ENCODE results near the gene STT3A. TPM values are rescaled to one million over a fixed set of nuclear protein-coding genes. Genes with fewer than 3 reads are reported as not detected.

Gene STT3A
- total RNA-seq, 1 donor from 2014 or later: 232 TPM

GRCh38 chr11:125551835-125552342, 40.8 kb upstream of the STT3A start:
- no peaks in the 10 kb centered on the region for H3K4me1 Mint-ChIP-seq (ENCODE audit: low read depth, unreplicated experiment)
- no peak for TF ChIP-seq EZH2 (IDR thresholded peaks at IDR 0.05; ENCODE audit: insufficient read depth, low read length)
- no peak for TF ChIP-seq CTCF (IDR thresholded peaks at IDR 0.05; ENCODE audit: insufficient read depth, low read depth, low read length)
- H3K9ac ChIP-seq (ENCODE audit: low read length): no peak overlapping the region
- H3K9me3 ChIP-seq (ENCODE audit: insufficient read depth, low read depth, low read length): peaks cover 11% of the 10 kb centered on the region
- DNase-seq (ENCODE audit: low read depth) (no peak), FAIRE-seq (no peak)
- H2AFZ ChIP-seq (ENCODE audit: low read depth, low read length): no peak overlapping the region
- H4K20me1 ChIP-seq (ENCODE audit: insufficient read depth, low read length): no peaks in the 10 kb centered on the region
- no peak overlapping the region for H3K4me3 ChIP-seq (ENCODE audit: insufficient read depth, low read depth, low read length)
- H3K79me2 ChIP-seq (ENCODE audit: insufficient read depth, low read length): no peaks in the 10 kb centered on the region
- H3K27ac Mint-ChIP-seq (ENCODE audit: unreplicated experiment): no peak overlapping the region
- no peaks in the 10 kb centered on the region for H3K4me1 ChIP-seq (ENCODE audit: insufficient read depth, low read length)
- no peak overlapping the region for H3K4me3 Mint-ChIP-seq (ENCODE audit: unreplicated experiment)
- H3K27me3 ChIP-seq (ENCODE audit: insufficient read depth, low read length): no peaks in the 10 kb centered on the region
- H3K4me2 ChIP-seq (ENCODE audit: low read length): no peak overlapping the region
- peaks cover 22% of the 10 kb centered on the region for H3K9me3 Mint-ChIP-seq (ENCODE audit: unreplicated experiment)
- no peaks in the 10 kb centered on the region for H3K27me3 Mint-ChIP-seq (ENCODE audit: low read depth, unreplicated experiment)
- no peak overlapping the region for H3K27ac ChIP-seq (ENCODE audit: low read depth, low read length)
- no peaks in the 10 kb centered on the region for H3K36me3 ChIP-seq (ENCODE audit: insufficient read depth, low read length)
- H3K36me3 Mint-ChIP-seq (ENCODE audit: low read depth, unreplicated experiment): no peaks in the 10 kb centered on the region

GRCh38 chr11:125552927-125553326, 39.7 kb upstream of the STT3A start:
- TF ChIP-seq EZH2 (IDR thresholded peaks at IDR 0.05; ENCODE audit: insufficient read depth, low read length): no peak
- no peak for TF ChIP-seq CTCF (IDR thresholded peaks at IDR 0.05; ENCODE audit: insufficient read depth, low read depth, low read length)
- Histone ChIP-seq H3K27me3 (ENCODE audit: insufficient read depth, low read length) (no peaks in the 10 kb centered on the region), H2AFZ (ENCODE audit: low read depth, low read length) (no peak overlapping the region), H3K4me2 (ENCODE audit: low read length) (no peak overlapping the region), H3K36me3 (ENCODE audit: insufficient read depth, low read length) (no peaks in the 10 kb centered on the region), H3K27ac (ENCODE audit: low read depth, low read length) (no peak overlapping the region), H3K4me3 (ENCODE audit: insufficient read depth, low read depth, low read length) (no peak overlapping the region), H3K79me2 (ENCODE audit: insufficient read depth, low read length) (no peaks in the 10 kb centered on the region), H3K9ac (ENCODE audit: low read length) (no peak overlapping the region), H4K20me1 (ENCODE audit: insufficient read depth, low read length) (no peaks in the 10 kb centered on the region), H3K9me3 (ENCODE audit: insufficient read depth, low read depth, low read length) (peaks cover 11% of the 10 kb centered on the region), H3K4me1 (ENCODE audit: insufficient read depth, low read length) (no peaks in the 10 kb centered on the region)
- Mint-ChIP-seq H3K36me3 (ENCODE audit: low read depth, unreplicated experiment) (no peaks in the 10 kb centered on the region), H3K27ac (ENCODE audit: unreplicated experiment) (no peak overlapping the region), H3K27me3 (ENCODE audit: low read depth, unreplicated experiment) (no peaks in the 10 kb centered on the region), H3K4me1 (ENCODE audit: low read depth, unreplicated experiment) (no peaks in the 10 kb centered on the region), H3K9me3 (ENCODE audit: unreplicated experiment) (peaks cover 22% of the 10 kb centered on the region), H3K4me3 (ENCODE audit: unreplicated experiment) (no peak overlapping the region)
- no peak for DNase-seq (ENCODE audit: low read depth)
- no peak for FAIRE-seq

GRCh38 chr11:125553357-125553756, 39.3 kb upstream of the STT3A start:
- H3K4me2 ChIP-seq (ENCODE audit: low read length): no peak overlapping the region
- no peak for FAIRE-seq
- peaks cover 11% of the 10 kb centered on the region for H3K9me3 ChIP-seq (ENCODE audit: insufficient read depth, low read depth, low read length)
- Mint-ChIP-seq H3K27me3 (ENCODE audit: low read depth, unreplicated experiment) (no peaks in the 10 kb centered on the region), H3K4me1 (ENCODE audit: low read depth, unreplicated experiment) (no peaks in the 10 kb centered on the region), H3K9me3 (ENCODE audit: unreplicated experiment) (peaks cover 22% of the 10 kb centered on the region), H3K4me3 (ENCODE audit: unreplicated experiment) (no peak overlapping the region), H3K36me3 (ENCODE audit: low read depth, unreplicated experiment) (no peaks in the 10 kb centered on the region), H3K27ac (ENCODE audit: unreplicated experiment) (no peak overlapping the region)
- H2AFZ ChIP-seq (ENCODE audit: low read depth, low read length): no peak overlapping the region
- H3K4me3 ChIP-seq (ENCODE audit: insufficient read depth, low read depth, low read length): no peak overlapping the region
- TF ChIP-seq EZH2 (IDR thresholded peaks at IDR 0.05; ENCODE audit: insufficient read depth, low read length): no peak
- TF ChIP-seq CTCF (IDR thresholded peaks at IDR 0.05; ENCODE audit: insufficient read depth, low read depth, low read length): no peak
- no peak overlapping the region for H3K27ac ChIP-seq (ENCODE audit: low read depth, low read length)
- DNase-seq (ENCODE audit: low read depth): no peak
- H4K20me1 ChIP-seq (ENCODE audit: insufficient read depth, low read length): no peaks in the 10 kb centered on the region
- no peaks in the 10 kb centered on the region for H3K36me3 ChIP-seq (ENCODE audit: insufficient read depth, low read length)
- H3K9ac ChIP-seq (ENCODE audit: low read length): no peak overlapping the region
- H3K27me3 ChIP-seq (ENCODE audit: insufficient read depth, low read length): no peaks in the 10 kb centered on the region
- no peaks in the 10 kb centered on the region for H3K4me1 ChIP-seq (ENCODE audit: insufficient read depth, low read length)
- H3K79me2 ChIP-seq (ENCODE audit: insufficient read depth, low read length): no peaks in the 10 kb centered on the region

Data from astrocyte (in vitro differentiated cells and primary cell).